Ectodermal cell (in vitro differentiated cells): ENCODE measurements around the gene PRR14.
"Not testable (repeated sequence)": the region's sequence is repeated elsewhere in the genome, so short reads cannot be mapped to it uniquely, and the experiment has no call there.

Experiments
- H3K27ac ChIP-seq: 2 replicates; pipeline ENCODE4 v1.7.0; 2013; ENCODE audit warnings: mild to moderate bottlenecking, low read depth, low read length; ENCODE audit not compliant: insufficient read depth, poor library complexity, severe bottlenecking
- H3K27me3 ChIP-seq: 2 replicates; pipeline ENCODE4 v1.7.0; 2013; ENCODE audit warnings: mild to moderate bottlenecking, low read length; ENCODE audit not compliant: insufficient read depth, control insufficient read depth, poor library complexity, severe bottlenecking
- H3K36me3 ChIP-seq: one replicate; pipeline ENCODE4 v1.7.0; 2013; ENCODE audit warnings: low read length; ENCODE audit not compliant: control insufficient read depth, insufficient read depth
- H3K4me1 ChIP-seq: one replicate; pipeline ENCODE4 v1.7.0; 2013; ENCODE audit warnings: low read length; ENCODE audit not compliant: control insufficient read depth, insufficient read depth
- H3K4me3 ChIP-seq: 2 replicates; pipeline ENCODE4 v1.7.0; 2013; ENCODE audit warnings: low read depth, low read length, control low read depth; ENCODE audit not compliant: insufficient read depth
- H3K9me3 ChIP-seq: 2 replicates; pipeline ENCODE4 v1.7.0; 2013; ENCODE audit warnings: mild to moderate bottlenecking, low read length, moderate library complexity; ENCODE audit not compliant: control insufficient read depth
- WGBS, 2 experiments: methylation state at CpG; one replicate each; pipeline ENCODE4 v1.1.7; 2013; ENCODE audit warnings: missing lambda C conversion rate in 2 of 2; 5-methylcytosine and 5-hydroxymethylcytosine counted together

Gene PRR14

DNA sequence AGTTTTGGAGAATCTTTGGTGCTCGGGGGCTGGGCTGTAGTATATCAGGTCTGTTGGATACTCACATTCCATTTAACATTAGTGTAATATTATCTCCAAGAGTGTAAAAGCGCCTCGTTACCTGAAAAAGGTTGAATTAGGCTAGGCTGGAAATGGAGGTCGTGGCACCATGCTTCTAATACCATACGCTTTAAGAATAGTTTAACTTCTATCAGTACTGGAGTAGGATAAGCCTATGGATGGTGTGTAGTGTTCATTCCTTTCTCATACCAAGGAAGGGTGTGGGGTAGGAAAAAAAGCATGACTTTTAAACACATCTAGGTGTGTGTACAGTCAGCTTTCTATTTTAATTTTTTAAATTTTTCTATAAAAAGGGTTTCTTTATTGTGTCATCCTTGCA, 50.2 kb downstream of the PRR14 start:
- H3K4me1 ChIP-seq, result peaks cover 4% of the 10 kb centered on the region
- peaks cover 42% of the 10 kb centered on the region for H3K36me3 ChIP-seq
- H3K4me3 ChIP-seq, result no peak overlapping the region
- 96 to 100% methylated on average over 4 of the region's 5 CpGs for WGBS, 2 experiments
- H3K27ac ChIP-seq, result no peak overlapping the region
- no peaks in the 10 kb centered on the region for H3K9me3 ChIP-seq
- H3K27me3 ChIP-seq, result peaks cover 10% of the 10 kb centered on the region

DNA sequence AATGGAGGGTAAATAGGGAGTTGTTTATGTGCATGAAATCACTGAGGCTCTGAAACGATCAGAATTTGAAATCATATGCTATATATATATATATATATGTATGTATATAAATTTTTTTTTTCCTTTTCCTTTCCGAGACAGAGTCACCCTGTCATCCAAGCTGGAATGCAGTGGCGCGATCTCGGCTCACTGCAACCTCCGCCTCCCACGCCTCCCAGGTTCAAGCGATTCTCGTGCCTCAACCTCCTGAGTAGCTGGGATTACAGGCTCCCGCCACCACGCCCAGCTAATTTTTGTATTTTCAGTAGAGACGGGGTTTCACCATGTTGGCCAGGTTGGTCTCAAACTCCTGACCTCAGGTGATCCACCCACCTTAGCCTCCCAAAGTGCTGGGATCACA, 52.3 kb downstream of the PRR14 start:
- WGBS, 2 experiments, result 97 to 98% methylated on average over 11 of the region's 12 CpGs
- peaks cover 60% of the 10 kb centered on the region for H3K36me3 ChIP-seq
- H3K9me3 ChIP-seq, H3K27me3 ChIP-seq, H3K4me3 ChIP-seq, H3K4me1 ChIP-seq, H3K27ac ChIP-seq: not testable (repeated sequence)

DNA sequence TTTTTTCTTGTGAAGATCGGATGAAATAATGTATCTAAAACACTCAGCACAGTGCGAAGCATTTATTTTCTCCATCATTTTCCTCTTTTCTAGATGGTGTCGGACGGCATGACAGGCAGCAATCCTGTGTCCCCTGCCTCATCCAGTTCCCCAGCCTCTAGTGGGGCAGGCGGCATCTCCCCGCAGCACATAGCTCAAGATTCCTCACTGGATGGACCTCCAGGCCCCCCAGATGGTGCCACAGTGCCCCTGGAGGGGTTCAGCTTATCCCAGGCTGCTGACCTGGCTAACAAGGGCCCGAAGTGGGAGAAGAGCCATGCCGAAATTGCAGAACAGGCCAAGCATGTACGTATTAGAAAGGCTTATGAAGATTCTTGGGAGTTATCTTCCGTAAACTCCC, 53.2 kb downstream of the PRR14 start:
- no peak overlapping the region for H3K4me3 ChIP-seq
- no peaks in the 10 kb centered on the region for H3K27me3 ChIP-seq
- WGBS, 2 experiments, result 95 to 97% methylated on average over 10 of the region's 10 CpGs
- peaks cover 4% of the 10 kb centered on the region for H3K4me1 ChIP-seq
- H3K36me3 ChIP-seq, result peaks cover 62% of the 10 kb centered on the region
- no peaks in the 10 kb centered on the region for H3K9me3 ChIP-seq
- H3K27ac ChIP-seq, result no peak overlapping the region
